Prostate gland (tissue), 1 donor: ENCODE measurements around the gene ETV5.

ENCODE experiments used
- POLR2A ChIP-seq: fragments of 450-650 bp; IDR thresholded peaks from one replicate; pipeline ENCODE4 v1.6.1; 2016; ENCODE audit warnings: antibody characterized with exemption, mild to moderate bottlenecking
- POLR2AphosphoS5 ChIP-seq: sonication (generic); formaldehyde crosslinking; IDR thresholded peaks from one replicate; pipeline ENCODE4 v1.6.1; 2017; ENCODE audit warnings: antibody characterized with exemption

GRCh38 chr3:186075489-186075888 is 33.4 kb downstream of the ETV5 start:
- TF ChIP-seq POLR2A (no peak), POLR2AphosphoS5 (no peak)
